Hypothalamus (tissue), 51 donors: ENCODE measurements around the gene CCNT1.
"Not testable (repeated sequence)": the region's sequence is repeated elsewhere in the genome, so short reads cannot be mapped to it uniquely, and the experiment has no call there.

ENCODE experiments used
- DNase-seq, 51 donors: peaks; one replicate each; lab custom pipeline; 2025; lab: John Stamatoyannopoulos, UW

Gene CCNT1

DNA sequence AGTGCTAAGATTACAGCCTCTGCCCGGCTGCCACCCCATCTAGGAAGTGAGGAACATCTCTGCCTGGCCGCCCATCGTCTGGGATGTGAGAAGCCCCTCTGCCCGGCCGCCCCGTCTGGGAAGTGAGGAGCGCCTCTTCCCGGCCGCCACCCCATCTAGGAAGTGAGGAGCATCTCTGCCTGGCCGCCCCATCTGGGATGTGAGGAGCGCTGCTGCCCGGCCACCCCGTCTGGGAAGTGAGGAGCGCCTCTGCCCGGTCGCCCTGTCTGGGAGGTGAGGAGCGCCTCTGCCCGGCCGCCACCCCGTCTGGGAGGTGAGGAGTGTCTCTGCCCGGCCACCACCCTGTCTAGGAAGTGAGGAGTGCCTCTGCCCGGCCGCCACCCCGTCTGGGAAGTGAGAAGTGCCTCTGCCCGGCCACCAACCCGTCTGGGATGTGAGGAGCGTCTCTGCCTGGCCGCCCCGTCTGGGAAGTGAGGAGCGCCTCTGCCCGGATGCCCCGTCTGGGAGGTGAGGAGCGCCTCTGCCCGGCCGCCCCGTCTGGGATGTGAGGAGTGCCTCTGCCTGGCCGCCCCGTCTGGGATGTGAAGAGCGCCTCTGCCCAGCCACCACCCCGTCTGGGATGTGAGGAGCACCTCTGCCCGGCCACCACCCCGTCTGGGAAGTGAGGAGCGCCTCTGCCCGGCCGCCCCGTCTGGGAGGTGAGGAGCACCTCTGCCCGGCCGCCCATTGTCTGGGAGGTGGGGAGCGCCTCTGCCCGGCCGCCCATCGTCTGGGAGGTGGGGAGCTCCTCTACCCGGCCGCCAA, 74.6 kb downstream of the CCNT1 start:
- not testable (repeated sequence) for DNase-seq

DNA sequence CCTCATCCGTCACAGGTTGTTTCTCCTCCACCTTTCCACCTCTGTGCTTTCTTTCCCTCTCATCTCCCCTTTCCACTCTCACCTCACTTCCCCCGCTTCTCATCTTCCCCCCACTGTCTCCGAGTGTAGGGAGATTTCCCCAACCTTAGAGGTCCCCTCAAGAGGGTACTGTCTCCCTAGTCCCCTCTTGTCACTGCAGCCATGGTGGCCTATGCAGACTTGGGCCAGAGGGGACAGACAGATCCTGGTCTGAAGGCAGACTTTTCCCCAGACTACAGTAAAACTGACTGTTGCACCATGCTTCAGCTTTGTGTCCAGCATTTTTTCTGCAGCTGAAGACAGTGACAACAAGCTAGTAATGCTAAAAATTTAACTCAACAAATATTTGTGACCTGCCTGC, 75.7 kb downstream of the CCNT1 start:
- DNase-seq: no peak

DNA sequence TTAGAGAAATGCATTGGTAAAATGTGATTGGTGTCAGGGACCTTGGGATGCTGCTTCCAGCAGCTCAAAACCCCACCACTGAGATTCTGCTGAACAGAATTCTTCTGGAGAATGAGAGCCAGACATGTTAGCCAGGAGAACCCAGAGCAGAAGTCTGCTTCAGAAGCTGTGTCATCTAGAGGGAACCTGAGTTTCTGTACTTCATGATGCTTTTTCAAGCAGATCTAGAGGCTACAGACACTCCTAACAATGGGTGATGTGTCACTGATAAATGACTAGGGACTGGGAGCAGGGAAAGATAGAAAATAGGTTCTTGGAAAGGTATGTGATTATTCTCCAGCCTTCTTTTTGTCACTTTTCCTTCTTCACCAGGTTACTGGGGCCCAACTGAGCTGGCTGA, 76.1 kb downstream of the CCNT1 start:
- no peak for DNase-seq
